Activated CD4-positive, CD25-positive, alpha-beta regulatory T cell (primary cell): Measurements from ENCODE around the gene NUP160.
A peak's percentile ranks its signal among the peaks of the same experiment; 100 is the strongest.
"Not testable (repeated sequence)": the region's sequence is repeated elsewhere in the genome, so short reads cannot be mapped to it uniquely, and the experiment has no call there.

ENCODE experiments used
- DNase-seq, 4 experiments: peaks; one replicate each; lab custom pipeline; 2025; lab: John Stamatoyannopoulos, UW

NUP160 gene

DNA sequence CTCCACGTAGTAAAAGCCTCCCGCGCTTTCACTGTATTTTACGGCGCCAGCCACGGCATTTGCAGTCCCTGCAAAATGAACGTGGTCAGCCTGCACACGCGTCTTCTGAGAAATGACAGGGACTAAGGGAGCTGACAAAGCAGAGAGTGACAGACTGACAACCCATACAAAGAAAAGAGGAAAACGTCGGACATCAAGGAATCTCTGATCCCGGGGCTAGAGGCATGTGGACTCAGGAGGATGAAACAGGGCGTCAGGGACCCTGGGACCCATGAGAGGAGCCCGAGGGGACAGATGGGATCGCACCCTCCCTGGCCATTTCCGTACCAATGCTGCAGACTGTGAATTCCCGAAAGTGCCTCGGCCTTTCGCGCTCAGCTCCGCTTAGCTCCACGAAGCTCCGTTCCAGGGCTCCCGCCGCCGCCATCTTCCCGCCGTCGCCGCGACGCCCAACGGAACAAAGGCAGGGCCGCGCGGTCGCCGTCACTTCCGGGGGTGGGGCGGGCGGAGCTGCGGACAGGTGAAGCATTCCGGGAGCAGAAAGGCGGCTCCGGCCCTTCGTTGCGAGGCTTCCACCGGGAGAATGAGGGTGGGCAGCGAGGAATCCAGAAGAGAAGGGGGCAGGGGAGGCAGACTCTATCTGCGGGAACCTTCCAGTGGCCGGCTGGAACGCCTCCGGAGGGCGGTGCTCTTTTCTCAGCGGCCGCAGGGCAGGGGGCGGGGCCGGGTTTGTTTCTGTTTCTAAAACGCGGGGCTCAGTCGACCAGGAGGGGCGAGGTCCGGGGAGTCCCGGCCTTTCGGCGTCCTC lies at the start of gene NUP160:
NUP160 (minus strand) TSS at position 459 of the 808 bp plus-strand sequence; CDS start at position 427, 32 bp downstream.
- peak; percentile 77 to 88 (median 84) for DNase-seq

DNA sequence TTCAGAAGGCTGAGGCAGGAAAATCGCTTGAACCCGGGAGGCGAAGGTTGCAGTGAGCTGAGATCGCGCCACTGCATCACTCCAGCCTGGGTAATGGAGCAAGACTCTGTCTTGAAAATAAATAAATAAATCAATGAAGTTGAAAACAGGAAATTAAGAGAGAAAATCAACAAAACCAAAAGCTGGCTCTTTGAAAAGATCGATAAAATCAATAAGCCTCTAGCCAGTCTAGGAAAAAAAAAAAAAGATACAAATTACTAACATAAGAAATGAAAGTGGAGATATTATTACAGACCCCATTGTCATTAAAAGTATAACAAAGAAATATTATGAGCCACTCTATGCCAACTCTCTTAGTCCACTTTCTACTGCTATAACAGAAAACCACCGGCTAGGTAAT lies 48.0 kb upstream of the NUP160 start:
- DNase-seq, result no peak

DNA sequence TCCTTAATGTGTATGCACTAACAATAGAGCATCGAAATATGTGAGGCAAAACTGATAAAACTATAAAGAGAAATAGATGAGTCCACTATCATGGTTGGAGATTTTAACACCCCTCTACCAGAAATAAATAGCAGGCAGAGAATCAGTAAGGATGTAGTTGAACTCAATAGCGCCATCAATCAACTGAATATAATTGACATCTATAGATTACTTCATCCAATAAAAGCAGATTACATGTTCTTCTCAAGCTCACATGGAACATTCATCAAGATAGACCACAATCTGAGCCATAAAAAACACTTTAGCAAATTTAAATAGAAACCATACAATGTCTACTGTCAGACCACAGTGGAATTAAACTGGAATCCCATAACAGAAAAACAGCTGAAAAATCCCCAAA lies 46.9 kb upstream of the NUP160 start:
- DNase-seq, result no peak

DNA sequence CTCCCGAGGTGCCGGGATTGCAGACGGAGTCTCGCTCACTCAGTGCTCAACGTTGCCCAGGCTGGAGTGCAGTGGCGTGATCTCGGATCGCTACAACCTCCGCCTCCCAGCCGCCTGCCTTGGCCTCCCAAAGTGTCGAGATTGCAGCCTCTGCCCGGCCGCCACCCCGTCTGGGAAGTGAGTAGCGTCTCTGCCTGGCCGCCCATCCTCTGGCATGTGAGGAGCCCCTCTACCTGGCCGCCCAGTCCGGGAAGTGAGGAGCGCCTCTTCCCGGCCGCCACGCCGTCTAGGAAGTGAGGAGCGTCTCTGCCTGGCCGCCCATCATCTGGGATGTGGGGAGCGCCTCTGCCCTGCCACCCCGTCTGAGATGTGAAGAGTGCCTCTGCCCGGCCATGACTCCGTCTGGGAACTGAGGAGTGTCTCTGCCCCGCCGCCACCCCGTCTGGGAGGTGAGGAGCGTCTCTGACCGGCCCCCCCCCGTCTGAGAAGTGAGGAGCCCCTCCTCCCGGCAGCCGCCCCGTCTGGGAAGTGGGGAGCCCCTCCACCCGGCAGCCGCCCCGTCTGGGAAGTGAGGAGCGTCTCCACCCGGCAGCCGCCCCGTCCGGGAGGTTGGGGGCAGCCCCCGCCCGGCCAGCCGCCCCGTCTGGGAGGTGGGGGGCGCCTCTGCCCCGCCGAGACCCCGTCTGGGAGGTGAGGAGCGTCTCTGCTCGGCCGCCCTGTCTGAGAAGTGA lies 44.6 kb upstream of the NUP160 start:
- DNase-seq, result not testable (repeated sequence)

DNA sequence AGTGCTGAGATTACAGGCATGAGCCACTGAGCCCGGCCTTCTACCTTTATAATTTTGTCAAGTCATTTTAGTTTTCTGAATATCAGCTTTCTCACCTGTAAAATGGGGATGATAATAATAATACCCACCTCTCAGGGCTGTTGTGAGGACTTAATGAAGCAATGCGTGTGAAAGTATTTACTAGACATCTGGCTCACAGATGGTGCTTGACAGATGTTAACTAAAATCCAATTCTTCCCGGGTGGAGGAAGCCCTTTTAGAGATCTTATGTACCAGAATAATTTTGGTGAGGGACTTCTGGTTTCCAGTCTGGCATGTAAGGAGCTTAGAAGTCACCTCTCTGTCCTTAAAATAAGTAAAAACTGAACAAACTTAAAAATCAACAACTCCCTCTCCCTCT lies 43.7 kb upstream of the NUP160 start:
- no peak for DNase-seq

DNA sequence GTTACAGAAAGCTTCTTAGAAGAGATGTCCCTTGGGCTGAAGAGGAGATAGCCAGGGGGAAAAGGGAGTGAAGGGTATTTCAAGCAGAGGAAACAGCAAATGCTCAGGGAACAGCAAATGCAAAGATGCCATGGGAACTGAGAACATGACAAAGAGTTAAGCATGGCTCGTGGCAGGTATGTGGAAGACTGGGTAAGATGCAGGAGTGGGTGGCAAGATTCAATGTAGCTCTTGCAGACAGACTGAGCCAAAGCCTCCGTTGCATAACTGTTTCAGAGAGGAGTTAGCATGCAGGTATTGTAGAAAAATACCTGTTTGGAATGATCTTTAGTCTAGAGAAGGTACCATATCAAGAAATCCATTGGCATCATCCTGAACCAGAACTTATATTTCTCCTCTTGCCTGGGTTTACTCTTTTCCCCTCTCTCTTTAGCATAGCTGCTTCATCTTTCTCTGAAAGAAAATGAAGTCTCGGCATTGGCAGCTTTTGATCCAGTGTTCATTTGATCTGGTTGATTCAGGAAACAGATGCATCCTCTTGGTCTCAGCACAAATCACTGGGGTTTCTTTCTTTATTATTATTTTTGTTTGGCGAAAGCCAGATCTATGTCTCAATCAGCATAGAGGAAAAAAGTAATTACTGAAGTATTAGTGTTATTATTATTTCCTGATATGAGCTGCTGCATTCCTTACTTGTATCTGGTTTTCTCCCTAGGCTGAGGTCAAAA lies 41.7 kb upstream of the NUP160 start:
- DNase-seq, result no peak

DNA sequence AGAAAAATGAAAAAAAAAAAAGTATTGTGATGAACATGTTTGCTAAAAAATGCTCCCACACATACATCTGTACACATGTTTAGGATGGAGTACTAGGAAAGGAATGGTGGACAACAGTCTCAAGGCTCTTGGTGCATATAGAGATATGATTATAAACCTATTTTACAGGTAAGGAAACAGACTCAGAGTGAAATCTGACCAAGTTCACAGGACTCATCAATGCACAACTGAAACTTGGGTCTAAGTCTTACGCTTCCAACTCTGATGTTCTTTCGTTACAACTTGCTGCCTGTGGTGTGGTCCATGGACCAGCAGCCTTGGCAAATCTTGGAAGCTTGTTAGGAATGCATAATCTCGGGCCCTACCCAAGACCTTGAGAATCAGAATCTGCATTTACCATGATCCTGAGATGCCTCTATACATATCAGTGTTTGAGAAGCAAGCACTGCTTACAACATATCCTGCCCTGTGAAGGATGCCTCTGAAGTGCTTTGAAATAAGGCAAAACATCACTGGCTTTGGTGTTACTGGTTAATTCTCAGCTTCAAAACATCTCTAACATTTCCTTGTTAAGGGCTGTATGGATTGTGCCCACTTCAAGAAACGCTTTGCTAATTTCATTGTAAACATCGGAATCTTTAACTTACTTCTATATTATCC lies 39.9 kb upstream of the NUP160 start:
- DNase-seq, result no peak

- no peak for DNase-seq
Observed at GRCh38 chr11:47886096-47886495, 37.9 kb upstream of the NUP160 start.

- DNase-seq, result not testable (repeated sequence)
Observed at GRCh38 chr11:47882437-47882836, 34.3 kb upstream of the NUP160 start.

- DNase-seq, result no peak
Observed at GRCh38 chr11:47881145-47881544, 33.0 kb upstream of the NUP160 start.

DNA sequence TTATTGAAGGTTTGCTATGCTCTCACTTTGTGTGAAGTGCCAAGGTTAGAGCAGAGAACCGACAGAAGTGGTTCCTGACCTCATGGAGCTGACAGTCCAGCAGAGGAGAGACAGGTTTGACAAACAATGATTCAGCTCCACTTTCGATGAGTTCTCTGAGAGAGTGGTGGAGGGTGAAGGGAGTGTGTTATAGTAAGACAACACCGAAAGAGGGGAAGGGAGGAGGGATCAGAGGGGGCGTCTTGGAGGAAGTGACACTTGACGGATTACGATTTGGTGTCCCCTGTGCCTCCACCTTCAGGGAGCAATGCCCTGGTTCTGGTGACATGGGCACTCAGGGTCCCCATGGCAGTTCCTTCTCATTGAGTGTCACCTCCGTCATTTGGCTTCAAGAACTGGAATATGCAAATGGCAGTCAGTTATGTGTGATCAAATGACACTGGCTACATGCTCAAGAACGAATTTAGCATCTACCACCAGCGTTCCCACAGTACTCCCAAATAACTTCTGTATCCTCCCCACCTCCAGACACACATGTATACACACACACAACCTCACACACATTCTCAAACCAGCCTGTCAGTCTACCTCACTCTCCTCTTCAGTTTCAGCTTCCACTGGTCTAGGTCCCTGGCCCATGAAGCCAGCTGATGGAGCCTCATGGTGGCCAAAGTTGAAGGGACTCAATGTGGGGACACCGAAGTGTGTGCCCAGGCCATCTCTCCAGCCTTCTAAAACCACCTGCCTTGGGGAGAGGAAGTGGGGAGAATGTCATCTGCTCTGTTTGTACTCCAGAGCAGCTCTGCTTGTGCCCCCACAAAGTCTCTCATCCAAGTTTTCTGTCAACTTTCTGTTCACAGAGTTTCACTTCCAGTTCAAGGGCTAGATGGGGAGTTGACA lies 31.4 kb upstream of the NUP160 start:
- DNase-seq, result no peak

DNA sequence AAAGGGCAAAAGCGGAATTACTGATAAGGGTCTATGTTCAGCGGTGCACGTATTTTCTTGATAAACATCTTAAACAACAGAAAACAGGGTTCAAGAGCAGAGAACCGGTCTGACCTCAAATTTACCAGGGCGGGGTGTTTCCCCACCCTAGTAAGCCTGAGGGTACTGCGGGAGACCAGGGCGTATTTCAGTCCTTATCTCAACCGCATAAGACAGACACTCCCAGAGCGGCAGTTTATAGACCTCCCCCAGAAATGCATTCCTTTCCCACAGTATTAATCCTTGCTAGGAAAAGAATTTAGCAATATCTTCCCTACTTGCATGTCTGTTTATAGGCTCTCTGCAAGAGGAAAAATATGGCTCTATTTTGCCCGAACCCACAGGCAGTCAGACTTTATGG lies 27.7 kb upstream of the NUP160 start:
- not testable (repeated sequence) for DNase-seq

GRCh38 chr11:47870404-47870803 lies 22.3 kb upstream of the NUP160 start:
- DNase-seq, result no peak

DNA sequence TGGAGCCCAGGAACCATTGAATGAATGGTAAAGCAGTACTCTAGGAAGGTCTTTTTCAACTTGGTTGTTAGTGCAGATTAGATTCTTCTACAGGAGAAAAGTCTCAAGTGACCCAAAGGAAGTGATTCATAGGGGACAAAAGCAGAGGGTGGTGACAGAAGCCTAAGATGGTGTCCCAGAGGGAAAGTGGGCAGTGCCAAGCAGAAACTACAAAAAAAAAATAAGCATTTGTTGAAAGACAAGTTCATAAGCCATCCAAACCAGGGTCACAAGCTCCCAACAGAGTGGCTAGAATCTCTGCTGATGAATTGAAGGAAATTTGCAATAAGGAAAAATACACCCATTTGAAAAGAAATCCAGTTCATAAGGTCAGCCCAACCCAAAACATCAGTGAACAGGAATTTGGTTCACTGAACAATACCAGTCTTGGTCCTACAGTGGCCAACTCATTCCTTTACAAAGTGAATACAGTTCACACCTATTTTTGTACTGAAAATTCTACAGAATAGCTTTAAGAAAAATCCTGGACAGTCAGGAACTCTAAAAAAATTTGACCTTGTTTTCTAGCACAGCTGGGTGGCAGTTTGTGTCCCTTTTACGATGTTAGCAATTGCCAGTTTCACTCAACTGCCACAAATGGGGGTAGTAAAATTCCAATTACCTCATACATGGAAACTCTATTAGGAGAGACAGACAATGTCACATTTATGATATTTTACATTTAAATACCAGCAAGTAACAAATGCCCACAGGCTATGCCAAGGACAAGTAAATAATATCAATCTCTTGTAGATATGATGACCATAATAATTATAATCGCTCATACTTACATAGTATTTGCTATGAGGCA lies 21.6 kb upstream of the NUP160 start:
- DNase-seq, result no peak

- no peak for DNase-seq
Observed at GRCh38 chr11:47867823-47868222, 19.7 kb upstream of the NUP160 start.

GRCh38 chr11:47866892-47867291 lies 18.7 kb upstream of the NUP160 start:
- not testable (repeated sequence) for DNase-seq

DNA sequence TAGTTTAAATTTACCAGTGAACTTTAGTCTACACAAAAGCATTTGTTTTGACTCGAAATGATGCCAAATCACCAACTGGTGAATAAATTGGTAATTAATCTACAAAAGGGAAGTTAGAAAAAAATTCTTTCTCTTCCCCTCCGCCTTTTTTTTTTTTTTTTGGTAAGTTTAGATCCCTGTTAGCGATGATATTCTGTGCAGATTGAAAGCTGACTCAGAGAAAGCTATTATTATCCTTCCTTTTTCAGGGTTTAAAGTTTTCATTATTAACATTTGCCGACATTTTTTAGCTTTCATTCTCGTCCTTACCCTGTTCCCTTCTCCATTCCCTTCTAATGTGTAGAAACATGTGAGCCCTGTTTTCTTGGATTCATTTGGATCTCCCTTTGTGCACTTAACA lies 16.8 kb upstream of the NUP160 start:
- DNase-seq, result no peak

- DNase-seq, result no peak
Observed at GRCh38 chr11:47863898-47864430, 15.8 kb upstream of the NUP160 start.

DNA sequence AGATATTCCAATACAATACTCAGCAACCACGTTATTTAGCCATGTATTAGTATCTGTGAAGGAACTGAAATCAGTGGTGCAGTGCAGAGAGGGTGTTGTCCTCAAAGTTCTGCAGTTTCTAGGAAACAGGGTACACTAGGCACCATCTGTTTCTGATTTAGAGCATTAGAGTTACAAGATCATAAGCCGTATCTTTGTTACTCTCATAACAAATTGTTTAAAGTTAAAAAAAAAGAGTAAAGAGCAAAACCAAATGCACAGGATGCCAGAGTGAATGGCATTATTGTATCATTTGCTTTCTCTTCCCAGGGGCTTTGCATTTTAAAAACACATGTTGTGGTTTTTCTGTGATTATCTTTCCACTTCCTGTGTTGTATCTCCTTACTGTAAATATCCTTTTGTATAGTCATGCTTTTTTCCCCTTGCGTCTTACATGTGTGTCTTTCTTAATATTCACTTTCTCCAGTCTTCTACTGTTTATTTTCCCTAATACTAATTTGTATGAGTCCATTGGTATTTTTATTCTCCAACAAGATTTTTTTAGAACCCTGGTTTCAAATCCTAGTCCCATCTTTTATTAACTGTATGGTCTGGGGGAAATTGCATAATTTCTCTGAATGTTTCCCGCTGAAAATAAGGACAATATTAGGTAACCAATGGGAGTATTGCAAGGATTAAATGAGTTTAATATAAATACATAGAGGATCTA lies 15.2 kb upstream of the NUP160 start:
- DNase-seq, result no peak
